ENCODE measurements around the gene GGT1. TPM values are rescaled to one million over a fixed set of nuclear protein-coding genes. Genes with fewer than 3 reads are reported as not detected.
A peak's percentile ranks its signal among the peaks of the same experiment; 100 is the strongest.
"Not testable (repeated sequence)": the region's sequence is repeated elsewhere in the genome, so short reads cannot be mapped to it uniquely, and the experiment has no call there.

GGT1 gene
- polyA plus RNA-seq, 1 of the 3 experiments (the other 2 are of a cell fraction) = 1.6 TPM

- DNase-seq; H3F3A ChIP-seq (replicated peaks; ENCODE audit: insufficient read depth); H4K20me1 ChIP-seq (ENCODE audit: insufficient read depth); H3K79me2 ChIP-seq (ENCODE audit: insufficient read depth); H3K27me3 ChIP-seq (ENCODE audit: insufficient read depth); H3K36me3 ChIP-seq (replicated peaks in 1 of 2; ENCODE audit: control insufficient read depth in 1 of 2, insufficient read depth in 2 of 2, low read length in 1 of 2); CTCF ChIA-PET; H3K9me2 ChIP-seq; H3K9me3 ChIP-seq: not testable (repeated sequence)
- H3K4me1 ChIP-seq (ENCODE audit: control insufficient read depth in 1 of 2, insufficient read depth in 2 of 2, low read depth in 1 of 2, low read length in 1 of 2) = peaks cover 0 to 38% of the 10 kb centered on the region in 2 experiments; a peak in 1 of 4 replicates
- WGBS (ENCODE audit: low lambda C conversion rate) = 94% methylated on average over 10 of the region's 10 CpGs
- H3K9ac ChIP-seq = peak overlapping the region; percentile 80
- peak overlapping the region; percentile 66 to 83 for H3K4me3 ChIP-seq (ENCODE audit: low read depth in 2 of 2, low read length in 1 of 2)
- peak overlapping the region; percentile 95; the same call in 1 of the 2 replicates for H2AFZ ChIP-seq (ENCODE audit: low read depth)
- H3K27ac ChIP-seq (ENCODE audit: low read depth in 2 of 2, low read length in 1 of 2) = peak overlapping the region; percentile 57 to 76; a peak in 2 of 4 replicates
- POLR2A ChIA-PET = interaction anchor here (1.8 kb wide), 1 partner anchor 10 kb away, joined by 11 read pairs; no protein-coding TSS in a partner anchor
- H3K4me2 ChIP-seq = peak overlapping the region; percentile 70; the same call in 1 of the 2 replicates
These were observed 9.5 kb upstream of the GGT1 start for GRCh38 chr22:24593559-24593835.

GRCh38 chr22:24593836-24594568 is 9.0 kb upstream of the GGT1 start:
- peak overlapping the region; percentile 95; the same call in 1 of the 2 replicates for H2AFZ ChIP-seq (ENCODE audit: low read depth)

DNA sequence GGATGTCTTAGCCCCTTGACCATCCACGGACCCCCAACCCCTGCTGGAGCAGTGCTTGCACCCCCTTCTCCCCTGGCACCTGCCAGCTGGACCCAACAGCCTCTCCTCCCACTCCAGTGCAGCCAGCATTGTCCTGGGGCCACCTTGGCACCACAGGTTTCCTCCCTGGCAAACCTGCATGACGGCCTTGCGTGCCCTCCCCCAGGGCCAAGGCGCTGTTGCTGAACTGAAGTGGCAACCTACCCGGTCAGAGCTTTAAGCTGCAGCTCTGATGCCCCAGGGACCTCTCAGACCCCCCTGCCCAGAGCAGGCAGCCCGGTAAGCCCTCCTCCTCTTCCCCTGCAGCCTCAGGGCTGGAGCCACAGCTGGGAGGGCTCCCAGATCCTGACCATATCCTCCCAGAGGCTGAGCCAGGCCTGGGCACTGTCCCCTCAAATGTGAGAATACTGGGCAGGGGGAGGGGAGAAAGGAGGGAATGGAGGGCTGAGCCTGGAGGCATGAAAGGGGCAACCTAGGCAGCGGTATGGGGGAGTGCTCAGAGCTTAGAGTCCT is 8.3 kb upstream of the GGT1 start:
- TF ChIP-seq FOSL2 (IDR thresholded peaks at IDR 0.05; ENCODE audit: borderline replicate concordance, low read depth) (no peak), JUND (IDR thresholded peaks at IDR 0.05) (no peak), CHD2 (IDR thresholded peaks at IDR 0.05; ENCODE audit: low read length, partially characterized antibody) (no peak), FOXJ3 (CRISPR knock-in tag; IDR thresholded peaks at IDR 0.05) (no peak), RAD21 (IDR thresholded peaks at IDR 0.05; ENCODE audit: low read length) (no peak), MEF2A (IDR thresholded peaks at IDR 0.05; ENCODE audit: borderline replicate concordance, low read depth) (no peak), TCF12 (IDR thresholded peaks at IDR 0.05) (no peak), MAX (IDR thresholded peaks at IDR 0.05; ENCODE audit: low read depth) (no peak), GATA2 (CRISPR knock-in tag; IDR thresholded peaks at IDR 0.05) (no peak)
- TF ChIP-seq, protein P1, sequence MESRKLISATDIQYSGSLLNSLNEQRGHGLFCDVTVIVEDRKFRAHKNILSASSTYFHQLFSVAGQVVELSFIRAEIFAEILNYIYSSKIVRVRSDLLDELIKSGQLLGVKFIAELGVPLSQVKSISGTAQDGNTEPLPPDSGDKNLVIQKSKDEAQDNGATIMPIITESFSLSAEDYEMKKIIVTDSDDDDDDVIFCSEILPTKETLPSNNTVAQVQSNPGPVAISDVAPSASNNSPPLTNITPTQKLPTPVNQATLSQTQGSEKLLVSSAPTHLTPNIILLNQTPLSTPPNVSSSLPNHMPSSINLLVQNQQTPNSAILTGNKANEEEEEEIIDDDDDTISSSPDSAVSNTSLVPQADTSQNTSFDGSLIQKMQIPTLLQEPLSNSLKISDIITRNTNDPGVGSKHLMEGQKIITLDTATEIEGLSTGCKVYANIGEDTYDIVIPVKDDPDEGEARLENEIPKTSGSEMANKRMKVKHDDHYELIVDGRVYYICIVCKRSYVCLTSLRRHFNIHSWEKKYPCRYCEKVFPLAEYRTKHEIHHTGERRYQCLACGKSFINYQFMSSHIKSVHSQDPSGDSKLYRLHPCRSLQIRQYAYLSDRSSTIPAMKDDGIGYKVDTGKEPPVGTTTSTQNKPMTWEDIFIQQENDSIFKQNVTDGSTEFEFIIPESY (IDR thresholded peaks at IDR 0.05; ENCODE audit: borderline replicate concordance, low read depth) = no peak
- TF ChIP-seq, protein P2, sequence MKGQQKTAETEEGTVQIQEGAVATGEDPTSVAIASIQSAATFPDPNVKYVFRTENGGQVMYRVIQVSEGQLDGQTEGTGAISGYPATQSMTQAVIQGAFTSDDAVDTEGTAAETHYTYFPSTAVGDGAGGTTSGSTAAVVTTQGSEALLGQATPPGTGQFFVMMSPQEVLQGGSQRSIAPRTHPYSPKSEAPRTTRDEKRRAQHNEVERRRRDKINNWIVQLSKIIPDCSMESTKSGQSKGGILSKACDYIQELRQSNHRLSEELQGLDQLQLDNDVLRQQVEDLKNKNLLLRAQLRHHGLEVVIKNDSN (IDR thresholded peaks at IDR 0.05; ENCODE audit: borderline replicate concordance, low read depth) = no peak
- TF ChIP-seq, protein P3, sequence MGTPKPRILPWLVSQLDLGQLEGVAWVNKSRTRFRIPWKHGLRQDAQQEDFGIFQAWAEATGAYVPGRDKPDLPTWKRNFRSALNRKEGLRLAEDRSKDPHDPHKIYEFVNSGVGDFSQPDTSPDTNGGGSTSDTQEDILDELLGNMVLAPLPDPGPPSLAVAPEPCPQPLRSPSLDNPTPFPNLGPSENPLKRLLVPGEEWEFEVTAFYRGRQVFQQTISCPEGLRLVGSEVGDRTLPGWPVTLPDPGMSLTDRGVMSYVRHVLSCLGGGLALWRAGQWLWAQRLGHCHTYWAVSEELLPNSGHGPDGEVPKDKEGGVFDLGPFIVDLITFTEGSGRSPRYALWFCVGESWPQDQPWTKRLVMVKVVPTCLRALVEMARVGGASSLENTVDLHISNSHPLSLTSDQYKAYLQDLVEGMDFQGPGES (IDR thresholded peaks at IDR 0.05; ENCODE audit: low read depth, low read length) = no peak
- TF ChIP-seq, protein P4, sequence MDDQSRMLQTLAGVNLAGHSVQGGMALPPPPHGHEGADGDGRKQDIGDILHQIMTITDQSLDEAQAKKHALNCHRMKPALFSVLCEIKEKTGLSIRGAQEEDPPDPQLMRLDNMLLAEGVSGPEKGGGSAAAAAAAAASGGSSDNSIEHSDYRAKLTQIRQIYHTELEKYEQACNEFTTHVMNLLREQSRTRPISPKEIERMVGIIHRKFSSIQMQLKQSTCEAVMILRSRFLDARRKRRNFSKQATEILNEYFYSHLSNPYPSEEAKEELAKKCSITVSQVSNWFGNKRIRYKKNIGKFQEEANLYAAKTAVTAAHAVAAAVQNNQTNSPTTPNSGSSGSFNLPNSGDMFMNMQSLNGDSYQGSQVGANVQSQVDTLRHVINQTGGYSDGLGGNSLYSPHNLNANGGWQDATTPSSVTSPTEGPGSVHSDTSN (IDR thresholded peaks at IDR 0.05) = no peak
- no peaks in the 10 kb centered on the region for H4K20me1 ChIP-seq (ENCODE audit: insufficient read depth)
- WGBS (ENCODE audit: low lambda C conversion rate) = 100% methylated on average over 1 of the region's 7 CpGs
- H3K9ac ChIP-seq = no peak overlapping the region
- DNase-seq = peak; percentile 52
- no peak overlapping the region for H3K27ac ChIP-seq (ENCODE audit: low read depth in 2 of 2, low read length in 1 of 2)
- no peaks in the 10 kb centered on the region for H3K9me3 ChIP-seq
- H3K4me2 ChIP-seq = no peak overlapping the region
- POLR2A ChIA-PET = no interaction called here
- CTCF ChIA-PET = interaction anchor here (1.2 kb wide), 1 partner anchor 16 kb away, joined by 3 read pairs; no protein-coding TSS in a partner anchor
- no peaks in the 10 kb centered on the region for H3K36me3 ChIP-seq (replicated peaks in 1 of 2; ENCODE audit: control insufficient read depth in 1 of 2, insufficient read depth in 2 of 2, low read length in 1 of 2)
- H3K4me3 ChIP-seq (ENCODE audit: low read depth in 2 of 2, low read length in 1 of 2) = no peak overlapping the region
- H3K79me2 ChIP-seq (ENCODE audit: insufficient read depth) = no peaks in the 10 kb centered on the region
- H3K27me3 ChIP-seq (ENCODE audit: insufficient read depth) = no peaks in the 10 kb centered on the region
- no peaks in the 10 kb centered on the region for H3K9me2 ChIP-seq
- no peaks in the 10 kb centered on the region for H3F3A ChIP-seq (replicated peaks; ENCODE audit: insufficient read depth)
- no peak overlapping the region for H2AFZ ChIP-seq (ENCODE audit: low read depth)
- peaks cover 0 to 26% of the 10 kb centered on the region in 2 experiments; a peak in 1 of 4 replicates for H3K4me1 ChIP-seq (ENCODE audit: control insufficient read depth in 1 of 2, insufficient read depth in 2 of 2, low read depth in 1 of 2, low read length in 1 of 2)

More at GRCh38 chr22:24593836-24594568, 9.0 kb upstream of the GGT1 start:
- H4K20me1 ChIP-seq (ENCODE audit: insufficient read depth) = no peaks in the 10 kb centered on the region
- H3K9ac ChIP-seq = no peak overlapping the region
- peaks cover 0 to 33% of the 10 kb centered on the region in 2 experiments; a peak in 1 of 4 replicates for H3K4me1 ChIP-seq (ENCODE audit: control insufficient read depth in 1 of 2, insufficient read depth in 2 of 2, low read depth in 1 of 2, low read length in 1 of 2)
- ChIA-PET CTCF (interaction anchor here (1.2 kb wide), 1 partner anchor 15 kb away, joined by 3 read pairs; no protein-coding TSS in a partner anchor), POLR2A (interaction anchor here (1.8 kb wide), 1 partner anchor 10 kb away, joined by 11 read pairs; no protein-coding TSS in a partner anchor)
- peak; percentile 32 for DNase-seq
- TF ChIP-seq EP300 (IDR thresholded peaks at IDR 0.05; ENCODE audit: borderline replicate concordance in 1 of 2, low read depth in 1 of 2, low read length in 1 of 2) (no peak), ELF1 (IDR thresholded peaks at IDR 0.05) (no peak), MEF2A (IDR thresholded peaks at IDR 0.05; ENCODE audit: borderline replicate concordance, low read depth) (no peak)
- no peak overlapping the region for H3K27ac ChIP-seq (ENCODE audit: low read depth in 2 of 2, low read length in 1 of 2)
- H3K27me3 ChIP-seq (ENCODE audit: insufficient read depth) = no peaks in the 10 kb centered on the region
- no peaks in the 10 kb centered on the region for H3K9me2 ChIP-seq
- no peak overlapping the region for H3K4me3 ChIP-seq (ENCODE audit: low read depth in 2 of 2, low read length in 1 of 2)
- WGBS (ENCODE audit: low lambda C conversion rate) = 97% methylated on average over 7 of the region's 16 CpGs
- no peaks in the 10 kb centered on the region for H3K9me3 ChIP-seq
- no peak overlapping the region for H3K4me2 ChIP-seq
- H3K79me2 ChIP-seq (ENCODE audit: insufficient read depth) = no peaks in the 10 kb centered on the region
- H3F3A ChIP-seq (replicated peaks; ENCODE audit: insufficient read depth) = no peaks in the 10 kb centered on the region
- peaks cover 0 to 2% of the 10 kb centered on the region in 2 experiments for H3K36me3 ChIP-seq (replicated peaks in 1 of 2; ENCODE audit: control insufficient read depth in 1 of 2, insufficient read depth in 2 of 2, low read length in 1 of 2)

Measured in SK-N-SH (cell line).